Activated CD4-positive, alpha-beta memory T cell treated with anti-CD3 and anti-CD28 coated beads, Interleukin-2, amount 10 ng/mL, durations not matched to agents 7 days and 5 days (primary cell): ENCODE measurements around the gene USP40. TPM values are rescaled to one million over a fixed set of nuclear protein-coding genes. Genes with fewer than 3 reads are reported as not detected.

Source experiments
- CTCF ChIA-PET: fragments of 350-600 bp; sonication (Branson Sonifier 250); formaldehyde crosslinking; loops from one replicate; lab custom pipeline; 2021; ENCODE audit warnings: antibody characterized with exemption, inconsistent platforms; lab: Charles Lee
- POLR2A ChIA-PET: fragments of 350-600 bp; sonication (Branson Sonifier 250); formaldehyde crosslinking; loops from one replicate; lab custom pipeline; 2021; ENCODE audit warnings: antibody characterized with exemption; lab: Charles Lee
- DNase-seq: peaks from one replicate; pipeline ENCODE4 v3.0.0-alpha.2; 2020
- H3K27ac Mint-ChIP-seq: one replicate; pipeline ENCODE4 v1.8.0; 2021; ENCODE audit warnings: mild to moderate bottlenecking, mixed read lengths
- H3K27me3 Mint-ChIP-seq: one replicate; pipeline ENCODE4 v1.8.0; 2021; ENCODE audit warnings: mixed read lengths
- H3K36me3 Mint-ChIP-seq: one replicate; pipeline ENCODE4 v1.8.0; 2021; ENCODE audit warnings: low read depth, mixed read lengths
- H3K4me1 Mint-ChIP-seq: one replicate; pipeline ENCODE4 v1.8.0; 2021; ENCODE audit warnings: mixed read lengths
- H3K4me3 Mint-ChIP-seq: one replicate; pipeline ENCODE4 v1.8.0; 2021; ENCODE audit warnings: mild to moderate bottlenecking, mixed read lengths
- H3K9me3 Mint-ChIP-seq: one replicate; pipeline ENCODE4 v1.8.0; 2021; ENCODE audit warnings: mixed read lengths
- total RNA-seq, 2 experiments: library from RNA; stranded (reverse); gene quantifications; one replicate each; pipeline ENCODE4 v1.2.3, GENCODE V29; 2021

Gene USP40
- total RNA-seq, 2 experiments from 2014 or later, result 17.1 to 18.9 TPM

DNA sequence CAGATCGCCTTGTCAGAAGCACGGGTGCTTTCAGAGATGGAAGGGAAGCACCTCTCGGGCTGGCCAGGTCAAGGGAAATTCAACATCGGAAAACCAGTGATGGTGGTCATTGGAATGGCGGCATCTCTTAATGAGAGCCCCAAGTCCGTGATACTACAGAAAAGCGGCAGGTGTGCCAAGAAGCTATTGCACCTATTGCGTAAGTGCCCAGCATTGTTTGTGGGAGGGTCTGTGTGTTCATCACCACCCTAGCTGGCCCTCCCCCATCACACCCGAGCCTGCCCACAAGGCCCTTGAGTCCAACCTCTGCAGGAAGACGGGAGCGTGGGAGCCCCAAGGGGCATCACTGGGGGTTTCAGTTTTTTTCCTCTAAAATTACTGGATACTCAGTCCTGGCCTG lies 111.6 kb downstream of the USP40 start:
- POLR2A ChIA-PET, result no interaction called here
- Mint-ChIP-seq H3K4me3 (no peak overlapping the region), H3K36me3 (peaks cover 46% of the 10 kb centered on the region), H3K9me3 (no peaks in the 10 kb centered on the region), H3K4me1 (peaks cover 4% of the 10 kb centered on the region), H3K27ac (no peak overlapping the region), H3K27me3 (no peaks in the 10 kb centered on the region)
- CTCF ChIA-PET, result no interaction called here
- no peak for DNase-seq

- no peak for DNase-seq
- peaks cover 54% of the 10 kb centered on the region for H3K36me3 Mint-ChIP-seq
- H3K4me1 Mint-ChIP-seq, result peaks cover 4% of the 10 kb centered on the region
- no peaks in the 10 kb centered on the region for H3K27me3 Mint-ChIP-seq
- no peaks in the 10 kb centered on the region for H3K9me3 Mint-ChIP-seq
- no peak overlapping the region for H3K4me3 Mint-ChIP-seq
- POLR2A ChIA-PET, result no interaction called here
- CTCF ChIA-PET, result no interaction called here
- no peak overlapping the region for H3K27ac Mint-ChIP-seq
Observed at GRCh38 chr2:233453916-233454315, 112.7 kb downstream of the USP40 start.

DNA sequence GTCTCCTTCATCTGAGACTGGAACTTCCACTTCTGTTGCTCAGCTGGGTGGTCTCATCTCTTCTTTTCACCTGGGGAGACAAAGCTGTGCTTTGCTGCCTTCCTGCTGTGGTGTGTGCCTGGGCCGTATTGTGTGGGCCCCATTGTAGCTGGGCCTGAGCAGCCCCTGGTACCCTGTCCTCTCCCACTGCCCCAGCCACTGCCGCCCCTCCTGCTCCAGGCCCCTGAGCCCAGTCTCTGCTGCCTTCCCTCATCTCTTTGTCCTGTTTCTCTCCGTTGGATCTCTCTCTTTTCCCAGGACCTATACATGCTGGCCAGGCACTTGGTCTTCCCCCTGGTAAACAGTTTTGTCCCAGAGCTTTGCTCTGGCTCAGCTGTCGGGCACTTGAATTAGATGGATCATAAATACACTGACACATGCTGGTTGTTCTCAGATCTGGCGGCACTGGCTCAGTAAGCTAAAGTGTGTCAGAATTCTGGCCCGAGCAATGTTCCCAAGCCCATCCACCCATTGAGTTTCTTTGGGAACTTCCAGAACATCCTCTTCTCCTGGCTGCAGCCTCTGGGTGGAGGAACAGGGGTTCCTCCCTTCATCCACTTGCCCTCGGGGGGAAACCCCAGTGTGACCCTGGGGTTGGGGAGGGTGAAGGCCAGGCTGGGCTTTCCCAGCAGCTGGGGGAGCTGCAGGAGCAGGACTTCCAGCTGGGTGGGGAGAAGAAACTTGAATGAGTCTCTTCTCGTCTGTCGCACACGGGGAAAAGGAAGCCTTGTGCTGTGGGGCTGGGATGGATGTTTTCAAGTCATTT lies 113.3 kb downstream of the USP40 start:
- DNase-seq, result no peak
- no peak overlapping the region for H3K4me3 Mint-ChIP-seq
- H3K27ac Mint-ChIP-seq, result no peak overlapping the region
- no peaks in the 10 kb centered on the region for H3K9me3 Mint-ChIP-seq
- ChIA-PET POLR2A (no interaction called here), CTCF (no interaction called here)
- H3K36me3 Mint-ChIP-seq, result peaks cover 58% of the 10 kb centered on the region
- no peaks in the 10 kb centered on the region for H3K27me3 Mint-ChIP-seq
- peaks cover 5% of the 10 kb centered on the region for H3K4me1 Mint-ChIP-seq

GRCh38 chr2:233451950-233452349 lies 114.6 kb downstream of the USP40 start:
- ChIA-PET CTCF (no interaction called here), POLR2A (no interaction called here)
- Mint-ChIP-seq H3K4me3 (no peak overlapping the region), H3K36me3 (peaks cover 49% of the 10 kb centered on the region), H3K4me1 (peaks cover 6% of the 10 kb centered on the region), H3K27me3 (no peaks in the 10 kb centered on the region), H3K9me3 (no peaks in the 10 kb centered on the region), H3K27ac (no peak overlapping the region)
- no peak for DNase-seq

DNA sequence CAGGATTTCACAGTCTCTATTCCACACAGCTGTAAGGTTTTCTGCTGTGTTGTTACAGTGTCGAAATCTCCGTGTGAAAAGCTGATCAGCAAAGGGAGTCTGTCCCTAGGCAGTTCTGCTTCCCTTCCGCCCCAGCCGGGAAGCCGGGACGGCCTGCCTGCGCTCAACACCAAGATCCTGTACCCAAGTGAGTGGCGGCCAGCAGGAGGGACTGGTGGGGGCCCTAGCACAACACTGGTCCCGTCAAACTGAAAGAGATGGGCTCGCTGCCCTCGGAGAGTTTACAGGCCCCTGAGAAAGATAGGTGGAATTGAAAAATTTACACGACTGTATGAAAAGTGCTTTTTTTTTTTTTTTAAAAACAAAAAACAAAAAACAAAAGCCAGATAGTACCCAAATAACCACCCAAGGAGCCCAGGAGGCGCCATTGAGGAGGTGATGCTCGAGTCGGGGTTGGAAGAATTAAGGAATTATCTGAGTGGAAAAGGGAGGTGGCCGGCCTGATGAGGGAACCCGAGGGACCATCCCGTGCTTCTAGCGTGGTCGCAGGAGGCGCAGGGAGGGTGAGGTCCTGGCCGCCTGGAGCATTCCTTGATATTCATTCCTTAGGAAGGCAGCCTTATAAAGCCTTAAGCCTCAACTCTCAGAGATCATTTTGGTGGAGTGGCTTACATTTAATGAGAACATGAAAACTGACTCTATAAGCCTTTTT lies 115.6 kb downstream of the USP40 start:
- H3K36me3 Mint-ChIP-seq, result peaks cover 51% of the 10 kb centered on the region
- no peaks in the 10 kb centered on the region for H3K9me3 Mint-ChIP-seq
- no peaks in the 10 kb centered on the region for H3K27me3 Mint-ChIP-seq
- no peak for DNase-seq
- H3K27ac Mint-ChIP-seq, result no peak overlapping the region
- peaks cover 4% of the 10 kb centered on the region for H3K4me1 Mint-ChIP-seq
- ChIA-PET CTCF (no interaction called here), POLR2A (no interaction called here)
- no peak overlapping the region for H3K4me3 Mint-ChIP-seq

DNA sequence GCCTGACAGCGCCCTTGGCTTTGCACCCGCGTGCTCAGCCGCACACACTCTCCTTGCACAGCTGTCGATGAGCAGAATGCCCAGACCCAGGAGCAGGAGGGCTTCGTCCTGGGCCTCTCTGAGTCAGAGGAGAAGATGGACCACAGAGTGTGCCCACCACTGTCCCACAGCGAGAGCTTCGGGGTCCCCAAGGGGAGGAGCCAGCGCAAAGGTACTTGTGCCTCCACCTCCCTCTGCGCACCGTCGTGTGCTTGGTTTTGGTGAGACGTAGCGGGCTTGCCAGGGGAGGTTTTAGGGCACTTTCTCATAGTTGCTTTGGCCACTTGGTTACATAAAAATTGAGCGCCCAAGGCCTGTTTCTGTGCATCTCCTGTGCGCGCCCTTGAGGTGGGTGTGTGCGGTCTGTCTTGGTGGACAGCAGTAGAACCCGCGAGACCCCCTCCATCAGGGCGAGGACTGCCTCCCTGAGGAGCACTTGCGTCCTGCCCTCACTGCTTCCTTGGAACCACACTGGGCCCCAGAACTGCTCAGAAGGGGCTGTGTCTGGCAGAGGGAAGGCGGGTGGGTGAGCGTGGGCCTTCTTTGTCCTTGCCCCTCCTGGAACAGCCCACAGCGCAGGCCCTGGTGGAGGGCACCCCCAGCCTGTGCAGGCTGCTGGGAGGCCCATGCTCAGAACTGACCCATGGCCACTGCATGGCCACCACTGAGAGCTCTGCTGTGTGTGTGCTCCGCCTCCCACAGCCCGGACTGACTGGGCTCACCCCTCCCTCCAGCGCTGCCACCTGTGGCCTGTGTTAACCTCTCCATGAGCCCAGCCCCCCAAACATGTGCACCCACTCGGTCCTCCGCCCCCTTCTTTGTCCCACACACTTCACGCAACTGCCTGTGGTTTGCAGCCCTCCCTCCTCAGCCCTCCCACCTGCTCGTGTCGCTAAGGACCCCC lies 116.4 kb downstream of the USP40 start:
- CTCF ChIA-PET, result no interaction called here
- H3K4me3 Mint-ChIP-seq, result no peak overlapping the region
- no peak for DNase-seq

DNA sequence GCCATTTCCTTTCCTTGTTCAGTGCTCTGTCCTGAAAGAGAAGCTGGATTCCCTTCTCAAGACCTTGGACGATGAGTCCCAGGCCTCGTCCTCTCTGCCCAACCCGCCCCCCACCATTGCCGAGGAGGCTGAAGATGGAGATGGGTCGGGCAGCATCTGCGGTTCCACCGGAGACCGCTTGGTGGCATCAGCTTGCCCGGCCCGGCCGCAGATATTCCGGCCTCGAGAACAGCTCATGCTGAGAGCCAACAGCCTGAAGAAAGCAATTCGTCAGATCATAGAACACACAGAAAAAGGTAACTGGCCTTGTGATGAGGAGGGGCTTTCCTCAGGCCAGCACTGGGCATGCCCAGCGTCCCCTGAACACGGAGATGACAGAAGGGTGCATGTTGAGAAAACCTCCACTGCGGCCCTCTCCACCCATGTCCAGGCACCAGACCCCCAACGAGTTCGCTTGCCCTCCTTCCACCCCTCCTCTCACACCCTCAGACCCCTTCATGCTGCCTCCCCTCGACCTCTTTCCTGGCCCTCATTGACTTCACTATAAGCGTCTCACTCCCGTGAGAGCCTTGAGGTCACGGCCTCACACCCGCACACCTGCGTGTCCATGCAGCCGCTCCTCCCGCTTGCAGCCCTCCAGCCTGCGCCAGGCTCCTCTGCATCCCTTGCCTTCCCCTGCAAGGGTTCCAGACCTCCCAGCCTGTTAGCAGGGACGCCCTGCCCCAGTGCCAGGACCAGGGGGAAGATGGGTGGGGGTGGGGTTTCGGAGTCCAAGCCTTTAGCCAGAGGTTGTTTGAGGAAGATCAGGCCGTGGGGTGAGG lies 117.3 kb downstream of the USP40 start:
- CTCF ChIA-PET, result interaction anchor here (11.6 kb wide), 1 partner anchor 46 kb away, joined by 295 read pairs; no protein-coding TSS in a partner anchor
- H3K4me3 Mint-ChIP-seq, result no peak overlapping the region
- no peaks in the 10 kb centered on the region for H3K9me3 Mint-ChIP-seq
- DNase-seq, result no peak
- peaks cover 2% of the 10 kb centered on the region for H3K4me1 Mint-ChIP-seq
- no peaks in the 10 kb centered on the region for H3K27me3 Mint-ChIP-seq
- POLR2A ChIA-PET, result no interaction called here
- no peak overlapping the region for H3K27ac Mint-ChIP-seq
- H3K36me3 Mint-ChIP-seq, result peaks cover 48% of the 10 kb centered on the region

More for the DNA sequence above, 116.4 kb downstream of the USP40 start:
- POLR2A ChIA-PET, result no interaction called here
- no peaks in the 10 kb centered on the region for H3K9me3 Mint-ChIP-seq
- peaks cover 2% of the 10 kb centered on the region for H3K4me1 Mint-ChIP-seq
- no peaks in the 10 kb centered on the region for H3K27me3 Mint-ChIP-seq
- peaks cover 47% of the 10 kb centered on the region for H3K36me3 Mint-ChIP-seq
- H3K27ac Mint-ChIP-seq, result no peak overlapping the region

GRCh38 chr2:233448575-233448974 lies 118.0 kb downstream of the USP40 start:
- CTCF ChIA-PET, result interaction anchor here (1.3 to 11.6 kb wide), 2 partner anchors 22 to 45 kb away, joined by 3 to 295 read pairs; no protein-coding TSS in a partner anchor
- no peak for DNase-seq
- H3K9me3 Mint-ChIP-seq, result no peaks in the 10 kb centered on the region
- no peak overlapping the region for H3K27ac Mint-ChIP-seq
- H3K4me1 Mint-ChIP-seq, result peaks cover 2% of the 10 kb centered on the region
- peaks cover 54% of the 10 kb centered on the region for H3K36me3 Mint-ChIP-seq
- no peaks in the 10 kb centered on the region for H3K27me3 Mint-ChIP-seq
- no peak overlapping the region for H3K4me3 Mint-ChIP-seq
- POLR2A ChIA-PET, result no interaction called here

- peaks cover 6% of the 10 kb centered on the region for H3K4me1 Mint-ChIP-seq
- peaks cover 54% of the 10 kb centered on the region for H3K36me3 Mint-ChIP-seq
- H3K27ac Mint-ChIP-seq, result no peak overlapping the region
- no peaks in the 10 kb centered on the region for H3K27me3 Mint-ChIP-seq
- DNase-seq, result no peak
- CTCF ChIA-PET, result interaction anchor here (1.3 to 11.6 kb wide), 2 partner anchors 22 to 45 kb away, joined by 3 to 295 read pairs; no protein-coding TSS in a partner anchor
- no peak overlapping the region for H3K4me3 Mint-ChIP-seq
- H3K9me3 Mint-ChIP-seq, result no peaks in the 10 kb centered on the region
- POLR2A ChIA-PET, result no interaction called here
Observed at GRCh38 chr2:233448220-233448559, 118.4 kb downstream of the USP40 start.

GRCh38 chr2:233447506-233448219 lies 118.9 kb downstream of the USP40 start:
- Mint-ChIP-seq H3K36me3 (peaks cover 55% of the 10 kb centered on the region), H3K27ac (no peak overlapping the region), H3K27me3 (no peaks in the 10 kb centered on the region), H3K4me3 (no peak overlapping the region), H3K4me1 (peaks cover 8% of the 10 kb centered on the region), H3K9me3 (no peaks in the 10 kb centered on the region)
- no peak for DNase-seq
- POLR2A ChIA-PET, result no interaction called here
- CTCF ChIA-PET, result interaction anchor here (0.6 to 11.6 kb wide), 3 partner anchors 21 to 409 kb away, joined by 3 to 295 read pairs (median 4); no protein-coding TSS in a partner anchor

GRCh38 chr2:233446606-233447305 lies 119.8 kb downstream of the USP40 start:
- Mint-ChIP-seq H3K27me3 (no peaks in the 10 kb centered on the region), H3K9me3 (no peaks in the 10 kb centered on the region), H3K4me1 (peaks cover 14% of the 10 kb centered on the region), H3K4me3 (no peak overlapping the region), H3K27ac (no peak overlapping the region), H3K36me3 (peaks cover 53% of the 10 kb centered on the region)
- CTCF ChIA-PET, result interaction anchor here (0.6 to 11.6 kb wide), 3 partner anchors 25 to 408 kb away, joined by 4 to 295 read pairs (median 4); no protein-coding TSS in a partner anchor
- no peak for DNase-seq
- POLR2A ChIA-PET, result no interaction called here
